HCT116 (cell line): ENCODE results near the gene TSPAN3. TPM values are rescaled to one million over a fixed set of nuclear protein-coding genes. Genes with fewer than 3 reads are reported as not detected.

Experiments
- ATAC-seq: fragments of 200-7000 bp; cut with Tn5 transposase; 2 replicates; pipeline ENCODE4 v1.9.1; 2020; ENCODE audit warnings: mild to moderate bottlenecking, moderate library complexity
- BruUV-seq: library from RNA; stranded (reverse); fragments of 400-500 nt; replicated peaks from 2 replicates; lab custom pipeline; 2021; lab: Mats Ljungman, UMichigan
- CTCF ChIA-PET: fragments of 300-600 bp; sonication (Branson Sonifier 250); formaldehyde crosslinking; loops from one replicate; lab custom pipeline; 2021; ENCODE audit warnings: antibody characterized with exemption; lab: Charles Lee
- POLR2A ChIA-PET: fragments of 300-600, 350-600 bp; sonication (Branson Sonifier 250); formaldehyde crosslinking; loops from one replicate; lab custom pipeline; 2021; ENCODE audit warnings: antibody characterized with exemption; lab: Charles Lee
- RAD21 ChIA-PET, 2 experiments: fragments of 300-600 bp; sonication (Branson Sonifier 250); formaldehyde crosslinking; loops; one replicate each; lab custom pipeline; 2023; ENCODE audit warnings: low total read pairs in 2 of 2; ENCODE audit not compliant: uncharacterized antibody in 2 of 2, unreplicated experiment in 2 of 2, low non-redundant PET in 1 of 2; lab: Charles Lee
- DNase-seq: peaks from one replicate; pipeline ENCODE4 v3.0.0-alpha.2; 2010; ENCODE audit warnings: low read depth, low spot score
- H2AFZ ChIP-seq: fragments of 200-600 bp; shearing (Covaris generic), sonication (generic); 2 replicates; pipeline ENCODE4 v1.6.1; 2017; ENCODE audit warnings: low read depth, mixed run types, mixed read lengths, antibody characterized with exemption, low read length; ENCODE audit not compliant: poor library complexity, severe bottlenecking
- H3K27ac ChIP-seq: 2 replicates; pipeline ENCODE4 v1.5.1; 2012; ENCODE audit warnings: low read depth, low read length
- H3K27me3 ChIP-seq: fragments of 200-600 bp; sonication (generic); 2 replicates; pipeline ENCODE4 v1.6.1; 2016; ENCODE audit warnings: mixed run types, low read length, mixed read lengths; ENCODE audit not compliant: insufficient read depth
- H3K36me3 ChIP-seq, 2 experiments: fragments of 200-500 bp in 1 of 2; fragments of 200-600 bp in 1 of 2; sonication (Bioruptor generic) in 1 of 2; sonication (generic) in 1 of 2; 2 replicates each; pipeline versions ENCODE4 v1.5.1 to v1.6.1; 2014 to 2016; ENCODE audit warnings: low read length in 2 of 2, inconsistent platforms in 1 of 2, mixed read lengths in 1 of 2, mixed run types in 1 of 2; ENCODE audit not compliant: insufficient read depth in 2 of 2, control insufficient read depth in 1 of 2
- H3K4me1 ChIP-seq, 2 experiments: fragments of 200-600 bp in 1 of 2; sonication (generic) in 1 of 2; 2 replicates each; pipeline versions ENCODE4 v1.5.1 to v1.6.1; 2012 to 2017; ENCODE audit warnings: low read length in 2 of 2, inconsistent platforms in 1 of 2, mild to moderate bottlenecking in 1 of 2, mixed read lengths in 1 of 2, mixed run types in 1 of 2, moderate library complexity in 1 of 2; ENCODE audit not compliant: insufficient read depth in 2 of 2, control insufficient read depth in 1 of 2
- H3K4me2 ChIP-seq: fragments of 200-600 bp; sonication (generic); 2 replicates; pipeline ENCODE4 v1.6.1; 2017; ENCODE audit warnings: mixed run types, low read length, mixed read lengths
- H3K4me3 ChIP-seq, 2 experiments: fragments of 200-600 bp in 1 of 2; sonication (generic) in 1 of 2; replicated peaks in 1 of 2; 2 replicates each; pipeline ENCODE4 v1.5.1; 2011 to 2016; ENCODE audit warnings: low read length in 2 of 2, control low read depth in 1 of 2, low read depth in 1 of 2, mild to moderate bottlenecking in 1 of 2, mixed read lengths in 1 of 2, mixed run types in 1 of 2
- H3K79me2 ChIP-seq: fragments of 200-600 bp; sonication (generic); 2 replicates; pipeline ENCODE4 v1.6.1; 2017; ENCODE audit warnings: mild to moderate bottlenecking, mixed run types, low read length, moderate library complexity, mixed read lengths; ENCODE audit not compliant: insufficient read depth
- H3K9ac ChIP-seq: fragments of 200-600 bp; sonication (generic); 2 replicates; pipeline ENCODE4 v1.6.1; 2016; ENCODE audit warnings: low read length, mixed read lengths
- H3K9me2 ChIP-seq: fragments of 200-600 bp; sonication (generic), shearing (Covaris generic); 2 replicates; pipeline ENCODE4 v1.6.1; 2017; ENCODE audit warnings: mixed run types, mild to moderate bottlenecking, moderate library complexity; ENCODE audit not compliant: insufficient read depth
- H3K9me3 ChIP-seq, 2 experiments: fragments of 200-500 bp in 1 of 2; fragments of 200-600 bp in 1 of 2; sonication (Bioruptor generic) in 1 of 2; sonication (generic) in 1 of 2; 2 replicates each; pipeline ENCODE4 v1.6.1; 2014 to 2017; ENCODE audit warnings: low read length in 2 of 2, mixed read lengths in 2 of 2, inconsistent platforms in 1 of 2, low read depth in 1 of 2, mild to moderate bottlenecking in 1 of 2, mixed run types in 1 of 2, moderate library complexity in 1 of 2; ENCODE audit not compliant: control insufficient read depth in 1 of 2, insufficient read depth in 1 of 2
- H4K20me1 ChIP-seq: fragments of 200-600 bp; sonication (generic), shearing (Covaris generic); 2 replicates; pipeline ENCODE4 v1.6.1; 2017; ENCODE audit warnings: mixed run types, mild to moderate bottlenecking, moderate library complexity; ENCODE audit not compliant: insufficient read depth
- CBX3 ChIP-seq: IDR thresholded peaks from 2 replicates; pipeline ENCODE4 v1.6.1; 2012; ENCODE audit warnings: low read depth
- ELF1 ChIP-seq: IDR thresholded peaks from 2 replicates; pipeline ENCODE4 v1.6.1; 2012; ENCODE audit warnings: low read depth, borderline replicate concordance
- EZH2 ChIP-seq: fragments of 200-600 bp; sonication (generic); IDR thresholded peaks from 2 replicates; pipeline ENCODE4 v1.6.1; 2017; ENCODE audit warnings: antibody characterized with exemption, mixed run types
- EZH2phosphoT487 ChIP-seq: fragments of 200-600 bp; IDR thresholded peaks from 2 replicates; pipeline ENCODE4 v1.6.1; 2018; ENCODE audit warnings: antibody characterized with exemption, borderline replicate concordance
- FOSL1 ChIP-seq: IDR thresholded peaks from 2 replicates; pipeline ENCODE4 v1.6.1; 2012; ENCODE audit warnings: low read depth
- SP1 ChIP-seq: IDR thresholded peaks from 2 replicates; pipeline ENCODE4 v1.6.1; 2012; ENCODE audit warnings: low read depth
- SRF ChIP-seq: IDR thresholded peaks from 2 replicates; pipeline ENCODE4 v1.6.1; 2012; ENCODE audit warnings: low read depth
- TCF7L2 ChIP-seq: IDR thresholded peaks from 2 replicates; pipeline ENCODE4 v1.7.0; 2011; ENCODE audit warnings: borderline replicate concordance, inconsistent platforms; ENCODE audit not compliant: insufficient read depth, insufficient read length; ENCODE audit errors: extremely low read depth
- ZFX ChIP-seq: fragments of 450-650 bp; IDR thresholded peaks from 2 replicates; pipeline ENCODE4 v1.6.1; 2017
- ZNF274 ChIP-seq: fragments of 200-500 bp; sonication (Bioruptor generic); IDR thresholded peaks from 2 replicates; pipeline ENCODE4 v1.6.1; 2014; ENCODE audit warnings: mild to moderate bottlenecking, low read depth, low read length, inconsistent platforms
- intact Hi-C: fragments of 100-400 bp; cut with micrococcal nuclease; formaldehyde crosslinking; loops from 2 replicates; pipeline ENCODE4 v1.10.0; 2022
- total RNA-seq: library from RNA; stranded (reverse); gene quantifications from one replicate; pipeline ENCODE4 v1.2.1, GENCODE V29; 2021; ENCODE audit not compliant: unreplicated experiment
- TF ChIP-seq, protein P1 (sequence below), 3 experiments: fragments of 200-600 bp in 1 of 3; sonication (generic) in 1 of 3; IDR thresholded peaks in 2 of 3; conservative IDR thresholded peaks in 1 of 3; 2 replicates each; pipeline ENCODE4 v1.5.1; 2012 to 2017; ENCODE audit warnings: low read depth in 2 of 3, low read length in 2 of 3, antibody characterized with exemption in 1 of 3, borderline replicate concordance in 1 of 3, control low read depth in 1 of 3, mild to moderate bottlenecking in 1 of 3, mixed read lengths in 1 of 3, mixed run types in 1 of 3, moderate library complexity in 1 of 3; ENCODE audit not compliant: insufficient read depth in 1 of 3
- TF ChIP-seq, protein P2 (sequence below): IDR thresholded peaks from 2 replicates; pipeline ENCODE4 v1.6.1; 2012
- TF ChIP-seq, protein P3 (sequence below): IDR thresholded peaks from 2 replicates; pipeline ENCODE4 v1.6.1; 2012

Gene TSPAN3
- total RNA-seq, 1 experiment from 2014 or later = 140 TPM

DNA sequence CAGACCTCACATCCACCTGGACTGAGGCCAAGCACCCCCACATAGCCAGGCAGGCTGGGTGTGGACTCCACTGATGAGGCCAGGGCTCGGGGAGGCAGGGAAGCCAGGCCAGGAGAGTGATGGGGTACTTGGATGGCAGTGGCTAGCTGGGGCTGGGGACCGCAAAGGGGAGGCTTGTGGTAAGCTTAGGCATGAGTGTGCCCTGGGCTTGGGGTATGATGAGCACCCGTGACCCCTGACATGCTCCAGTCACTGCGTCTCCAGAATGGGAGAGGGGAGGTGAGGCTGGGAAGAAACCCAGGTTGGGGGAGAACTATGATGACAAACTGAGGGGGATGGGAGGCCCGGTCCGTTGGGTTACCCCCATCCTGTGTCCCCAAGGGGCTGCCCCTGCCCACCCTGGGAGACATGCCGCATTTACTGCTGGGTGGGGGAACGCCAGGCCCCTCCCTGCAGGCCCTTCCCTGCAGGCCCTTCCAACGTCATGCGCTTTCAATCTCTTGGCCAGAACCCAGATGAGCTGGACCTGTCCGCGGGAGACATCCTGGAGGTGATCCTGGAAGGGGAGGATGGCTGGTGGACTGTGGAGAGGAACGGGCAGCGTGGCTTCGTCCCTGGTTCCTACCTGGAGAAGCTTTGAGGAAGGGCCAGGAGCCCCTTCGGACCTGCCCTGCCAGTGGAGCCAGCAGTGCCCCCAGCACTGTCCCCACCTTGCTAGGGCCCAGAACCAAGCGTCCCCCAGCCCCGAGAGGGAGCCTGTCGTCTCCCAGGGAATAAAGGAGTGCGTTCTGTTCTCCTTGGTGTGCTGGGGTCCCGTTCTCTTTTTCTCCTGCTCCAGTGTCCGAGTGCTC is 34.1 kb downstream of the TSPAN3 start:
- H3K9me2 ChIP-seq = no peaks in the 10 kb centered on the region
- no peaks in the 10 kb centered on the region for H4K20me1 ChIP-seq
- POLR2A ChIA-PET = no interaction called here
- intact Hi-C loops = no loop called here
- H3K9ac ChIP-seq = no peak overlapping the region
- H3K79me2 ChIP-seq = no peaks in the 10 kb centered on the region
- BruUV-seq = no TSS peak
- no peak for ATAC-seq
- no peak overlapping the region for H3K4me3 ChIP-seq
- no peaks in the 10 kb centered on the region for H3K36me3 ChIP-seq
- H3K4me2 ChIP-seq = no peak overlapping the region
- TF ChIP-seq SP1 = no peak
- TF ChIP-seq ZNF274 = no peak
- TF ChIP-seq, protein P1, sequence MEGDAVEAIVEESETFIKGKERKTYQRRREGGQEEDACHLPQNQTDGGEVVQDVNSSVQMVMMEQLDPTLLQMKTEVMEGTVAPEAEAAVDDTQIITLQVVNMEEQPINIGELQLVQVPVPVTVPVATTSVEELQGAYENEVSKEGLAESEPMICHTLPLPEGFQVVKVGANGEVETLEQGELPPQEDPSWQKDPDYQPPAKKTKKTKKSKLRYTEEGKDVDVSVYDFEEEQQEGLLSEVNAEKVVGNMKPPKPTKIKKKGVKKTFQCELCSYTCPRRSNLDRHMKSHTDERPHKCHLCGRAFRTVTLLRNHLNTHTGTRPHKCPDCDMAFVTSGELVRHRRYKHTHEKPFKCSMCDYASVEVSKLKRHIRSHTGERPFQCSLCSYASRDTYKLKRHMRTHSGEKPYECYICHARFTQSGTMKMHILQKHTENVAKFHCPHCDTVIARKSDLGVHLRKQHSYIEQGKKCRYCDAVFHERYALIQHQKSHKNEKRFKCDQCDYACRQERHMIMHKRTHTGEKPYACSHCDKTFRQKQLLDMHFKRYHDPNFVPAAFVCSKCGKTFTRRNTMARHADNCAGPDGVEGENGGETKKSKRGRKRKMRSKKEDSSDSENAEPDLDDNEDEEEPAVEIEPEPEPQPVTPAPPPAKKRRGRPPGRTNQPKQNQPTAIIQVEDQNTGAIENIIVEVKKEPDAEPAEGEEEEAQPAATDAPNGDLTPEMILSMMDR (IDR thresholded peaks at IDR 0.05 in 2 of 3, conservative IDR thresholded peaks at IDR 0.05 in 1 of 3; ENCODE audit: borderline replicate concordance in 1 of 3, insufficient read depth in 1 of 3, low read depth in 2 of 3, low read length in 2 of 3) = no peak
- H3K9me3 ChIP-seq = no peaks in the 10 kb centered on the region; a peak in 1 of 4 replicates
- RAD21 ChIA-PET = no interaction called here
- no peak overlapping the region for H2AFZ ChIP-seq
- no peaks in the 10 kb centered on the region for H3K4me1 ChIP-seq
- CTCF ChIA-PET = interaction anchor here (1.4 kb wide), 1 partner anchor 13 kb away, joined by 3 read pairs; no protein-coding TSS in a partner anchor
- DNase-seq = no peak
- H3K27me3 ChIP-seq = no peaks in the 10 kb centered on the region
- H3K27ac ChIP-seq = no peak overlapping the region; the same call in 1 of the 2 replicates

DNA sequence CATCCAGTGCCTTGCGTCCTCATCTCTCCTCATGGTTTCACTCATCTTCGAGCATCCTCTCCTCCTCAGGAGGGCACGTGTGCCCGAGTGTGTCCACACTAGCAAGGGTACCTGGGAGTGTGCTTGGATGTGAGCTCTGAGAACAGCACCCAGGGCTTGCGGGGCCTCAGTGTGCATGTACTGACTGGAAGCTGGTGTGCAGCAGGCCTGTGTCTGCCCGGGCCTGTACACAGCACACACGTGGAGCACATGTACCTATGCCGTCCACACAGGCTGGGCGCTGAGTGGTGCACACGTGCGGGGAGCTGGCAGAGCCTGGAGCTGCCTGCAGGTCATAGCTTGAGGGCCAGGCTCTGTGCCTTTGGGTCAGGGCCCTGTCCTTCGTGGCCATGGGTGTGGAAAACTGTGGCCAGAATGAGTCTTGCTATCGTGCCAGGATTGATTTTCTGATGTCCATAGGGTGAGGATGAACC is 34.9 kb downstream of the TSPAN3 start:
- RAD21 ChIA-PET = no interaction called here
- ATAC-seq (no peak), DNase-seq (no peak)
- no peaks in the 10 kb centered on the region for H4K20me1 ChIP-seq
- H3K9me2 ChIP-seq = no peaks in the 10 kb centered on the region
- H3K36me3 ChIP-seq = no peaks in the 10 kb centered on the region
- CTCF ChIA-PET = interaction anchor here (1.4 kb wide), 1 partner anchor 12 kb away, joined by 3 read pairs; no protein-coding TSS in a partner anchor
- BruUV-seq = no TSS peak
- H2AFZ ChIP-seq = no peak overlapping the region
- H3K4me1 ChIP-seq = no peaks in the 10 kb centered on the region
- intact Hi-C loops = no loop called here
- no peaks in the 10 kb centered on the region for H3K27me3 ChIP-seq
- no peaks in the 10 kb centered on the region; a peak in 1 of 4 replicates for H3K9me3 ChIP-seq
- H3K27ac ChIP-seq = no peak overlapping the region; the same call in 1 of the 2 replicates
- H3K4me3 ChIP-seq = no peak overlapping the region
- no peak overlapping the region for H3K4me2 ChIP-seq
- POLR2A ChIA-PET = no interaction called here
- H3K79me2 ChIP-seq = no peaks in the 10 kb centered on the region
- no peak overlapping the region for H3K9ac ChIP-seq
- TF ChIP-seq, protein P2, sequence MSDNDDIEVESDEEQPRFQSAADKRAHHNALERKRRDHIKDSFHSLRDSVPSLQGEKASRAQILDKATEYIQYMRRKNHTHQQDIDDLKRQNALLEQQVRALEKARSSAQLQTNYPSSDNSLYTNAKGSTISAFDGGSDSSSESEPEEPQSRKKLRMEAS = no peak
- TF ChIP-seq SRF (no peak), FOSL1 (no peak), ZFX (no peak), TCF7L2 (no peak), SP1 (no peak), EZH2phosphoT487 (no peak), EZH2 (no peak), CBX3 (no peak), ELF1 (no peak)
- TF ChIP-seq, protein P3, sequence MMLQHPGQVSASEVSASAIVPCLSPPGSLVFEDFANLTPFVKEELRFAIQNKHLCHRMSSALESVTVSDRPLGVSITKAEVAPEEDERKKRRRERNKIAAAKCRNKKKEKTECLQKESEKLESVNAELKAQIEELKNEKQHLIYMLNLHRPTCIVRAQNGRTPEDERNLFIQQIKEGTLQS = no peak
- TF ChIP-seq, protein P1 (IDR thresholded peaks at IDR 0.05 in 2 of 3, conservative IDR thresholded peaks at IDR 0.05 in 1 of 3; ENCODE audit: borderline replicate concordance in 1 of 3, insufficient read depth in 1 of 3, low read depth in 2 of 3, low read length in 2 of 3) = no peak
